Activated T-helper 1 cell treated with Interleukin-2 at 50 U/mL for 16 hours (primary cell): ENCODE measurements around the gene TMIE.
"Not testable (repeated sequence)": the region's sequence is repeated elsewhere in the genome, so short reads cannot be mapped to it uniquely, and the experiment has no call there.

Experiments used
- DNase-seq: peaks from one replicate; pipeline ENCODE4 v3.0.0-alpha.2; 2020; ENCODE audit warnings: low read depth

The TMIE gene

GRCh38 chr3:46685446-46685845, 15.7 kb upstream of the TMIE start:
- DNase-seq: no peak

- no peak for DNase-seq
Observed at GRCh38 chr3:46690798-46691197, 10.4 kb upstream of the TMIE start.

GRCh38 chr3:46692566-46692990, 8.6 kb upstream of the TMIE start:
- no peak for DNase-seq

GRCh38 chr3:46693038-46693891, 7.9 kb upstream of the TMIE start, which contains the start of gene ALS2CL:
TSS of gene ALS2CL (minus strand) at chr3:46693679. CDS start at chr3:46689440, 4,239 bp downstream.
- DNase-seq: peak; percentile 67

GRCh38 chr3:46693892-46694226, 7.3 kb upstream of the TMIE start:
- DNase-seq: peak; percentile 43

GRCh38 chr3:46694520-46694919, 6.7 kb upstream of the TMIE start:
- no peak for DNase-seq

GRCh38 chr3:46695177-46695961, 5.8 kb upstream of the TMIE start:
- DNase-seq: peak; percentile 27

- DNase-seq: no peak
Observed at GRCh38 chr3:46695962-46696894, 5.0 kb upstream of the TMIE start.

GRCh38 chr3:46699676-46700523, 1.3 kb upstream of the TMIE start:
- DNase-seq: no peak

- DNase-seq: no peak
Observed at GRCh38 chr3:46700772-46701171, 420 bp upstream of the TMIE start.

- DNase-seq: no peak
Observed at GRCh38 chr3:46702246-46703012, 1.2 kb downstream of the TMIE start.

GRCh38 chr3:46703013-46703520, 1.9 kb downstream of the TMIE start:
- no peak for DNase-seq

- DNase-seq: not testable (repeated sequence)
Observed at GRCh38 chr3:46704346-46704745, 3.2 kb downstream of the TMIE start.

GRCh38 chr3:46705022-46705530, 3.9 kb downstream of the TMIE start:
- DNase-seq: peak; percentile 37

GRCh38 chr3:46705751-46706552, 4.8 kb downstream of the TMIE start:
- no peak for DNase-seq

GRCh38 chr3:46706771-46707582, 5.8 kb downstream of the TMIE start:
- no peak for DNase-seq

GRCh38 chr3:46707601-46708011, 6.4 kb downstream of the TMIE start:
- DNase-seq: no peak
